ENCODE measurements around the gene GPX4.

GPX4 gene

GRCh38 chr19:1069009-1069779 lies 34.6 kb upstream of the GPX4 start:
- TF ChIP-seq CTCF (IDR thresholded peaks at IDR 0.05; ENCODE audit: poor library complexity, severe bottlenecking): no peak
- DNase-seq (ENCODE audit: low spot score) (no peak), ATAC-seq (ENCODE audit: low read depth) (no peak)
- Histone ChIP-seq H3K36me3 (ENCODE audit: low read depth) (no peaks in the 10 kb centered on the region), H3K27ac (ENCODE audit: poor library complexity, severe bottlenecking) (no peak overlapping the region), H3K27me3 (ENCODE audit: insufficient read depth, poor library complexity, severe bottlenecking) (peaks cover 6% of the 10 kb centered on the region), H3K9me3 (ENCODE audit: severe bottlenecking) (no peaks in the 10 kb centered on the region), H3K4me3 (ENCODE audit: severe bottlenecking) (no peak overlapping the region), H3K4me1 (ENCODE audit: insufficient read depth, poor library complexity, severe bottlenecking) (peaks cover 17% of the 10 kb centered on the region)

- ATAC-seq (ENCODE audit: low read depth) (no peak), DNase-seq (ENCODE audit: low spot score) (no peak)
- H3K27me3 ChIP-seq (ENCODE audit: insufficient read depth, poor library complexity, severe bottlenecking): peaks cover 6% of the 10 kb centered on the region
- H3K4me1 ChIP-seq (ENCODE audit: insufficient read depth, poor library complexity, severe bottlenecking): peaks cover 11% of the 10 kb centered on the region
- no peak for TF ChIP-seq CTCF (IDR thresholded peaks at IDR 0.05; ENCODE audit: poor library complexity, severe bottlenecking)
- H3K36me3 ChIP-seq (ENCODE audit: low read depth): no peaks in the 10 kb centered on the region
- no peak overlapping the region for H3K4me3 ChIP-seq (ENCODE audit: severe bottlenecking)
- H3K9me3 ChIP-seq (ENCODE audit: severe bottlenecking): no peaks in the 10 kb centered on the region
- no peak overlapping the region for H3K27ac ChIP-seq (ENCODE audit: poor library complexity, severe bottlenecking)
Measured at GRCh38 chr19:1070576-1070930, 33.2 kb upstream of the GPX4 start.

- no peak for TF ChIP-seq CTCF (IDR thresholded peaks at IDR 0.05; ENCODE audit: poor library complexity, severe bottlenecking)
- Histone ChIP-seq H3K4me1 (ENCODE audit: insufficient read depth, poor library complexity, severe bottlenecking) (peaks cover 5% of the 10 kb centered on the region), H3K36me3 (ENCODE audit: low read depth) (no peaks in the 10 kb centered on the region), H3K27me3 (ENCODE audit: insufficient read depth, poor library complexity, severe bottlenecking) (peaks cover 6% of the 10 kb centered on the region), H3K9me3 (ENCODE audit: severe bottlenecking) (no peaks in the 10 kb centered on the region), H3K4me3 (ENCODE audit: severe bottlenecking) (peak overlapping the region; percentile 10), H3K27ac (ENCODE audit: poor library complexity, severe bottlenecking) (no peak overlapping the region)
- DNase-seq (ENCODE audit: low spot score) (no peak), ATAC-seq (ENCODE audit: low read depth) (no peak)
Measured at GRCh38 chr19:1070931-1071791, 32.6 kb upstream of the GPX4 start.

- Histone ChIP-seq H3K9me3 (ENCODE audit: severe bottlenecking) (no peaks in the 10 kb centered on the region), H3K36me3 (ENCODE audit: low read depth) (no peaks in the 10 kb centered on the region), H3K27me3 (ENCODE audit: insufficient read depth, poor library complexity, severe bottlenecking) (peaks cover 6% of the 10 kb centered on the region), H3K4me3 (ENCODE audit: severe bottlenecking) (no peak overlapping the region), H3K4me1 (ENCODE audit: insufficient read depth, poor library complexity, severe bottlenecking) (no peaks in the 10 kb centered on the region), H3K27ac (ENCODE audit: poor library complexity, severe bottlenecking) (no peak overlapping the region)
- no peak for TF ChIP-seq CTCF (IDR thresholded peaks at IDR 0.05; ENCODE audit: poor library complexity, severe bottlenecking)
- ATAC-seq (ENCODE audit: low read depth) (no peak), DNase-seq (ENCODE audit: low spot score) (no peak)
Measured at GRCh38 chr19:1072371-1073015, 31.3 kb upstream of the GPX4 start.
